OCI-LY1 (cell line): ENCODE measurements around the gene WDR41.

Experiments
- H2AFZ ChIP-seq: fragments of 200-600 bp; sonication (generic), shearing (Covaris generic); 2 replicates; pipeline ENCODE4 v1.6.0; 2014; ENCODE audit warnings: antibody characterized with exemption, mild to moderate bottlenecking, low read length
- H3F3A ChIP-seq: fragments of 200-600 bp; sonication (generic), shearing (Covaris generic); 2 replicates; pipeline ENCODE4 v1.6.0; 2014; ENCODE audit warnings: mild to moderate bottlenecking, antibody characterized with exemption, low read length, moderate library complexity; ENCODE audit not compliant: insufficient read depth
- H3K27ac ChIP-seq: fragments of 200-600 bp; sonication (generic); 2 replicates; pipeline ENCODE4 v1.5.1; 2014; ENCODE audit warnings: low read length, mixed run types, mild to moderate bottlenecking, low read depth; ENCODE audit not compliant: poor library complexity, severe bottlenecking
- H3K27me3 ChIP-seq: fragments of 200-600 bp; sonication (generic); 2 replicates; pipeline ENCODE4 v1.6.0; 2014; ENCODE audit warnings: antibody characterized with exemption, mild to moderate bottlenecking, low read length, moderate library complexity; ENCODE audit not compliant: insufficient read depth
- H3K36me3 ChIP-seq: fragments of 200-600 bp; sonication (generic); 2 replicates; pipeline ENCODE4 v1.6.1; 2014; ENCODE audit warnings: mild to moderate bottlenecking, antibody characterized with exemption, low read length, moderate library complexity, mixed read lengths; ENCODE audit not compliant: insufficient read depth
- H3K4me1 ChIP-seq: fragments of 200-600 bp; sonication (generic); 2 replicates; pipeline ENCODE4 v1.5.1; 2014; ENCODE audit warnings: mild to moderate bottlenecking, low read length, moderate library complexity; ENCODE audit not compliant: insufficient read depth, severe bottlenecking
- H3K4me2 ChIP-seq: fragments of 200-600 bp; sonication (generic), shearing (Covaris generic); 2 replicates; pipeline ENCODE4 v1.6.1; 2014; ENCODE audit warnings: low read length
- H3K4me3 ChIP-seq: fragments of 200-600 bp; sonication (generic); 2 replicates; pipeline ENCODE4 v1.5.1; 2014; ENCODE audit warnings: low read length, low read depth, mild to moderate bottlenecking, mixed read lengths; ENCODE audit not compliant: poor library complexity, severe bottlenecking
- H3K79me2 ChIP-seq: fragments of 200-600 bp; shearing (Covaris generic); 2 replicates; pipeline ENCODE4 v1.6.1; 2016; ENCODE audit warnings: mixed run types, low read length, mixed read lengths; ENCODE audit not compliant: insufficient read depth
- H3K9ac ChIP-seq: fragments of 200-600 bp; sonication (generic), shearing (Covaris generic); 2 replicates; pipeline ENCODE4 v1.6.1; 2014; ENCODE audit warnings: mild to moderate bottlenecking, low read length, mixed read lengths
- H3K9me2 ChIP-seq: fragments of 200-600 bp; sonication (generic), shearing (Covaris generic); 2 replicates; pipeline ENCODE4 v1.6.1; 2014; ENCODE audit warnings: low read depth, mild to moderate bottlenecking, low read length, mixed read lengths
- H3K9me3 ChIP-seq: fragments of 200-600 bp; shearing (Covaris generic); 2 replicates; pipeline ENCODE4 v1.6.1; 2014; ENCODE audit warnings: low read length, mixed read lengths
- H4K20me1 ChIP-seq: fragments of 200-600 bp; sonication (generic), shearing (Covaris generic); 2 replicates; pipeline ENCODE4 v1.6.0; 2016; ENCODE audit warnings: mild to moderate bottlenecking, low read length; ENCODE audit not compliant: insufficient read depth
- CTCF ChIP-seq: fragments of 200-600 bp; sonication (generic), shearing (Covaris generic); IDR thresholded peaks from 2 replicates; pipeline ENCODE4 v1.5.1; 2017; ENCODE audit warnings: mild to moderate bottlenecking, antibody characterized with exemption, low read length, moderate library complexity, mixed read lengths
- EZH2 ChIP-seq: fragments of 200-600 bp; sonication (generic), shearing (Covaris generic); IDR thresholded peaks from 2 replicates; pipeline ENCODE4 v1.8.0; 2017; ENCODE audit warnings: borderline replicate concordance, mixed run types, mild to moderate bottlenecking, antibody characterized with exemption, low read length, moderate library complexity, mixed read lengths

Gene WDR41

GRCh38 chr5:77425420-77425819 is 66.7 kb downstream of the WDR41 start:
- no peaks in the 10 kb centered on the region for H3F3A ChIP-seq
- H3K4me3 ChIP-seq: no peak overlapping the region
- H3K27me3 ChIP-seq: no peaks in the 10 kb centered on the region
- H4K20me1 ChIP-seq: no peaks in the 10 kb centered on the region
- H3K9me3 ChIP-seq: no peaks in the 10 kb centered on the region
- H3K36me3 ChIP-seq: peaks cover 18% of the 10 kb centered on the region; the same call in 1 of the 2 replicates
- H2AFZ ChIP-seq: no peak overlapping the region
- no peaks in the 10 kb centered on the region for H3K79me2 ChIP-seq
- no peaks in the 10 kb centered on the region for H3K4me1 ChIP-seq
- H3K9me2 ChIP-seq: no peaks in the 10 kb centered on the region
- H3K27ac ChIP-seq: no peak overlapping the region
- no peak overlapping the region for H3K4me2 ChIP-seq
- no peak overlapping the region for H3K9ac ChIP-seq
- no peak for TF ChIP-seq EZH2
- TF ChIP-seq CTCF: no peak

- Histone ChIP-seq H3K4me3 (no peak overlapping the region), H2AFZ (no peak overlapping the region), H3K79me2 (no peaks in the 10 kb centered on the region), H3K27me3 (no peaks in the 10 kb centered on the region), H3F3A (no peaks in the 10 kb centered on the region), H3K4me1 (no peaks in the 10 kb centered on the region), H3K9me2 (no peaks in the 10 kb centered on the region), H3K36me3 (peaks cover 16% of the 10 kb centered on the region; the same call in 1 of the 2 replicates), H3K9me3 (no peaks in the 10 kb centered on the region), H3K27ac (no peak overlapping the region), H3K9ac (no peak overlapping the region), H3K4me2 (no peak overlapping the region), H4K20me1 (no peaks in the 10 kb centered on the region)
- TF ChIP-seq EZH2 (no peak), CTCF (no peak)
Observed at GRCh38 chr5:77424921-77425320, 67.2 kb downstream of the WDR41 start.

- peaks cover 10% of the 10 kb centered on the region; the same call in 1 of the 2 replicates for H3K36me3 ChIP-seq
- no peak overlapping the region for H3K4me2 ChIP-seq
- H3K4me1 ChIP-seq: no peaks in the 10 kb centered on the region
- no peaks in the 10 kb centered on the region for H3K9me3 ChIP-seq
- H3K9ac ChIP-seq: no peak overlapping the region
- H3K79me2 ChIP-seq: no peaks in the 10 kb centered on the region
- no peaks in the 10 kb centered on the region for H4K20me1 ChIP-seq
- TF ChIP-seq EZH2 (no peak), CTCF (no peak)
- no peak overlapping the region for H2AFZ ChIP-seq
- H3K27me3 ChIP-seq: no peaks in the 10 kb centered on the region
- H3F3A ChIP-seq: no peaks in the 10 kb centered on the region
- H3K27ac ChIP-seq: no peak overlapping the region
- H3K9me2 ChIP-seq: no peaks in the 10 kb centered on the region
- H3K4me3 ChIP-seq: no peak overlapping the region
Observed at GRCh38 chr5:77423022-77423750, 68.9 kb downstream of the WDR41 start.
